DOHH2 (cell line): ENCODE data around the gene CHRNA9.

Source experiments
- EZH2phosphoT487 ChIP-seq: fragments of 200-600 bp; sonication (generic); IDR thresholded peaks from 2 replicates; pipeline ENCODE4 v1.6.1; 2017; ENCODE audit warnings: borderline replicate concordance, mild to moderate bottlenecking, antibody characterized with exemption, low read length, moderate library complexity, mixed read lengths
- TF ChIP-seq, protein P1 (sequence below): fragments of 200-600 bp; sonication (generic); IDR thresholded peaks from one replicate; pipeline ENCODE4 v1.5.1; 2014; ENCODE audit warnings: antibody characterized with exemption, mild to moderate bottlenecking, low read depth, low read length; ENCODE audit not compliant: poor library complexity, severe bottlenecking

DNA sequence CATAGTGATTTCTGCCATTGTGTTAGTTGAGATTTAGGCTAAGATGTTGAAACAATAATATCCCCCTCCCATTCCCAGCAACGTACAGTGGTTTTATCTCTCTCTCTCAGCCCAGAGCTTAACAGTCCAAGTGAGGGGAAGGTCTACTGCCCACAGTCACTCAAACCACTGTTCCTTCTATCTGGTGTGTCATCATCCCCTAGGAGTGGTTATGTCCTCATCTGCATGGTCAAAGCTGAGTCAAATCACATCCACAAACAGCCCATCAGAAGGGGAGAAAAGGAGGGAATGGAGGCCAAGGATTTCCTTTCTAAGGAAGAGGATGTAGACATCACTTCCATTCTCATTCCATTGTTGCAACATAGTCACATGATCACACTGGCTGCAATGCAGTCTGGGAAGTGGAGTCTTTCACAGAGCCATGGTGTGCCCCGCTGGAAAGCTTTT is 42.8 kb upstream of the CHRNA9 start:
- TF ChIP-seq, protein P1, sequence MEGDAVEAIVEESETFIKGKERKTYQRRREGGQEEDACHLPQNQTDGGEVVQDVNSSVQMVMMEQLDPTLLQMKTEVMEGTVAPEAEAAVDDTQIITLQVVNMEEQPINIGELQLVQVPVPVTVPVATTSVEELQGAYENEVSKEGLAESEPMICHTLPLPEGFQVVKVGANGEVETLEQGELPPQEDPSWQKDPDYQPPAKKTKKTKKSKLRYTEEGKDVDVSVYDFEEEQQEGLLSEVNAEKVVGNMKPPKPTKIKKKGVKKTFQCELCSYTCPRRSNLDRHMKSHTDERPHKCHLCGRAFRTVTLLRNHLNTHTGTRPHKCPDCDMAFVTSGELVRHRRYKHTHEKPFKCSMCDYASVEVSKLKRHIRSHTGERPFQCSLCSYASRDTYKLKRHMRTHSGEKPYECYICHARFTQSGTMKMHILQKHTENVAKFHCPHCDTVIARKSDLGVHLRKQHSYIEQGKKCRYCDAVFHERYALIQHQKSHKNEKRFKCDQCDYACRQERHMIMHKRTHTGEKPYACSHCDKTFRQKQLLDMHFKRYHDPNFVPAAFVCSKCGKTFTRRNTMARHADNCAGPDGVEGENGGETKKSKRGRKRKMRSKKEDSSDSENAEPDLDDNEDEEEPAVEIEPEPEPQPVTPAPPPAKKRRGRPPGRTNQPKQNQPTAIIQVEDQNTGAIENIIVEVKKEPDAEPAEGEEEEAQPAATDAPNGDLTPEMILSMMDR: no peak
- no peak for TF ChIP-seq EZH2phosphoT487
